SU-DHL-6 (cell line): ENCODE measurements around the gene LKAAEAR1.

Experiments used
- H2AFZ ChIP-seq: fragments of 200-600 bp; sonication (generic); 2 replicates; pipeline ENCODE4 v1.6.1; 2014; ENCODE audit warnings: low read depth, mild to moderate bottlenecking, moderate library complexity, mixed read lengths, antibody characterized with exemption, low read length; ENCODE audit not compliant: severe bottlenecking
- H3F3A ChIP-seq: fragments of 200-600 bp; shearing (Covaris generic); 2 replicates; pipeline ENCODE4 v1.6.0; 2016; ENCODE audit warnings: antibody characterized with exemption, mild to moderate bottlenecking; ENCODE audit not compliant: insufficient read depth
- H3K27ac ChIP-seq: fragments of 200-600 bp; sonication (generic); 2 replicates; pipeline ENCODE4 v1.5.1; 2016; ENCODE audit warnings: low read depth, mild to moderate bottlenecking, low read length, moderate library complexity, mixed read lengths
- H3K27me3 ChIP-seq: fragments of 200-600 bp; sonication (generic), shearing (Covaris generic); 2 replicates; pipeline ENCODE4 v1.6.0; 2014; ENCODE audit warnings: mild to moderate bottlenecking, low read length
- H3K36me3 ChIP-seq: fragments of 200-600 bp; sonication (generic); 2 replicates; pipeline ENCODE4 v1.6.1; 2014; ENCODE audit warnings: mild to moderate bottlenecking, low read length, mixed read lengths
- H3K4me2 ChIP-seq: fragments of 300-600, 200-600 bp; shearing (Covaris generic), sonication (generic); 2 replicates; pipeline ENCODE4 v1.6.0; 2014; ENCODE audit warnings: low read length, low read depth, mild to moderate bottlenecking; ENCODE audit not compliant: poor library complexity, severe bottlenecking
- H3K4me3 ChIP-seq: fragments of 200-600 bp; sonication (generic); 2 replicates; pipeline ENCODE4 v1.5.1; 2014; ENCODE audit warnings: antibody characterized with exemption, low read length, mild to moderate bottlenecking, mixed read lengths; ENCODE audit not compliant: insufficient read depth, poor library complexity, severe bottlenecking
- H3K79me2 ChIP-seq: fragments of 200-600 bp; sonication (generic); 2 replicates; pipeline ENCODE4 v1.6.1; 2014; ENCODE audit warnings: mild to moderate bottlenecking, low read length, moderate library complexity; ENCODE audit not compliant: insufficient read depth
- H3K9ac ChIP-seq: fragments of 200-600 bp; sonication (generic); 2 replicates; pipeline ENCODE4 v1.7.0; 2014; ENCODE audit warnings: mild to moderate bottlenecking, low read length
- H3K9me2 ChIP-seq: fragments of 200-600 bp; sonication (generic); replicated peaks from 2 replicates; pipeline ENCODE4 v1.6.1; 2014; ENCODE audit warnings: low read length; ENCODE audit not compliant: insufficient read depth
- H3K9me3 ChIP-seq: fragments of 200-600 bp; sonication (generic); 2 replicates; pipeline ENCODE4 v1.6.1; 2014; ENCODE audit warnings: low read length, mixed read lengths; ENCODE audit not compliant: insufficient read depth
- H4K20me1 ChIP-seq: fragments of 200-600 bp; sonication (generic); 2 replicates; pipeline ENCODE4 v1.6.1; 2014; ENCODE audit warnings: low read depth, mild to moderate bottlenecking, antibody characterized with exemption, low read length, moderate library complexity, mixed read lengths
- CTCF ChIP-seq: fragments of 200-600 bp; sonication (generic); IDR thresholded peaks from one replicate; pipeline ENCODE4 v1.5.1; 2017; ENCODE audit warnings: antibody characterized with exemption, mild to moderate bottlenecking, low read length, moderate library complexity; ENCODE audit not compliant: insufficient read depth, poor library complexity, severe bottlenecking
- EZH2phosphoT487 ChIP-seq: fragments of 200-600 bp; sonication (generic), shearing (Covaris generic); conservative IDR thresholded peaks from 2 replicates; pipeline ENCODE4 v1.6.1; 2018; ENCODE audit warnings: mild to moderate bottlenecking, antibody characterized with exemption, low read length, moderate library complexity, mixed read lengths

LKAAEAR1 gene

GRCh38 chr20:64055396-64055892 lies 28.8 kb downstream of the LKAAEAR1 start:
- Histone ChIP-seq H2AFZ (no peak overlapping the region), H4K20me1 (no peaks in the 10 kb centered on the region), H3K79me2 (no peaks in the 10 kb centered on the region), H3K9me2 (no peaks in the 10 kb centered on the region), H3K36me3 (no peaks in the 10 kb centered on the region), H3K9ac (no peak overlapping the region), H3K4me2 (no peak overlapping the region), H3K4me3 (no peak overlapping the region), H3K9me3 (no peaks in the 10 kb centered on the region), H3K27me3 (no peaks in the 10 kb centered on the region), H3F3A (no peaks in the 10 kb centered on the region), H3K27ac (no peak overlapping the region)
- no peak for TF ChIP-seq EZH2phosphoT487
- TF ChIP-seq CTCF = no peak

DNA sequence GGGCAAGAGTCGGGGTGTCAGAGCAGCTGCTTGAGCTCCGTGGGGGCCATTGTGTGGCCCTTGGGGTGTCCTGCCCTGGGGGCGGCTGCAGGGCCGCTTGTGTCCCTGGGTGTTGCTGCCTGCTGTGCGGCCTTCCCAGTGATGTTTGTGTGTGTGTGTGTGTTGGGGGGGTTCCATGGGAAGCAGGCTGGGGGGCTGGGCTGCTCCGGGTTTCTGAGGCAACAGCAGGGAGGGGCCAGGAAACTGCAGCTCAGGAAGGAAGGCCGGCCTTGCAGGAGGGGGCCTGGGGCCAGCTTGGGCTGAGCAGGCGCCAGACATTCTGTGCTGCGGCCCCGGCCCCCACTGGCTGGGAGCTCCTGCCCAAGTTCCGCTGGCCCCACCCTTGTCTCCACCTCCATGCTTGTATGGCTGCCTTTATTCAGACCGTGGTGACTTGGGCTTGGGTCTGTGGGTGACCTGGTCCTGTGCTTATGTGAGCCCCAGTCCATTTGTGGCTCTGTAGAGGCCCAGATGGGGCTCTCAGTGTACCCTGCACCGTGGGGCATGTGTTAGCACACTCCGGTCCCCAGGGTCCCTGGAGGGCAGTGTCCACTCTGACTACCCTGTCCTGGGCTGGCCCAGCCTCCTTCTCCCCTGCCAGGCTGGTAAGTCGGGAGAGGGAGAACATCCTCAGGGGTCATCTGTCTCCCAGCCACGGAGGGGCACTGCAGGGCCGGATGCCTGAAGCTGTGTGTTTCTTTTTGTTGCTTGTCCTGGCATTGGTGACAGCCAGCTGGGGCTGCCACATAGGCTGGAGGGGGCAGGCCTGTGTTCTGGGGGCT lies 30.1 kb downstream of the LKAAEAR1 start:
- Histone ChIP-seq H3K9ac (no peak overlapping the region), H3K4me2 (no peak overlapping the region)

DNA sequence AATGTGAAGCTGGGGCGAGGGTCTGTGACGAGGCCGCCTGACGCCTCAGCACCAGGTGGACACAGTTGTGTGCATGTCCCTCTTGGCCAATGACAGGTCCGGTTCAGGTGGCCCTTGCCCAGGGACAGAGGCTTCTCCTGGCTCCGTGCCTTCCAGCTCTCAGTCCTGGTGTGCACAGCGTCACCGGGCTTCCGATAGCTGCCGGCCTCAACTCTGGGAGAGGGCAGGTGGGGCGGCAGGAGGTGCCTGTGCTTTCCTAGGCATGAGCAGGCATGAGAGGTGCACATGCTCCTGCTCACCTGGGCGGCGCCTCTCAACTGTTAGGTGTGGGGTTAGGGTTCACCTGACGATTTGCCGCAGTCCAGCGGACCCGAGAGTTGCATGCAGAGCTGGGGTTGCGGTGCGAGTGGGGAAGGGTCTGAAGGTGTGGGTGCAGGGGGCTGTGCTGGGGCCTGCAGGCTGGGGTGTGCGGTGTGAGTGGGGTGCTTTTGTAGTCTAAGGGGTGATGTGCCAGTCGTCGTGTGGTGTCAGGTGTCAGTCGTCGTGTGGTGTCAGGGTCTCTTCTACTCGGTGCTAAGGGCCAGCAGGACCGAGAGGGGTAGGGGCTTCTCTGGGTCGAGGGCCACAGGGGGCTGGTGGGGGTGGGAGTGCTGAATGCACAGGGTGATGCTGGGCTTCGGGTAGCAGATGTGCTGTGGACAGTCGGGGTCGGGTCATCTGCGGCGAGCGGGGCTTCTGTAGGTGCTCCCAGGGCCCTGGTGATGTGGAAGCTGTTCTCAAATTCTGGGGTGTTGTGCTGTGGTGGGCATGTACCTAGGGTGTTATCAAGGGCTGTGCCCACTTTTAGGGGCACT lies 31.0 kb downstream of the LKAAEAR1 start:
- TF ChIP-seq CTCF (no peak), EZH2phosphoT487 (no peak)
- H3K27ac ChIP-seq = no peak overlapping the region
- no peaks in the 10 kb centered on the region for H3K36me3 ChIP-seq
- H3K4me3 ChIP-seq = no peak overlapping the region
- H2AFZ ChIP-seq = no peak overlapping the region
- no peak overlapping the region for H3K4me2 ChIP-seq
- H3K9ac ChIP-seq = no peak overlapping the region
- H3K27me3 ChIP-seq = no peaks in the 10 kb centered on the region
- no peaks in the 10 kb centered on the region for H4K20me1 ChIP-seq
- no peaks in the 10 kb centered on the region for H3K9me3 ChIP-seq
- H3K79me2 ChIP-seq = no peaks in the 10 kb centered on the region
- no peaks in the 10 kb centered on the region for H3F3A ChIP-seq
- H3K9me2 ChIP-seq = no peaks in the 10 kb centered on the region

More for the DNA sequence above, 30.1 kb downstream of the LKAAEAR1 start:
- Histone ChIP-seq H3K79me2 (no peaks in the 10 kb centered on the region), H2AFZ (no peak overlapping the region), H3K27me3 (no peaks in the 10 kb centered on the region), H3K9me3 (no peaks in the 10 kb centered on the region), H4K20me1 (no peaks in the 10 kb centered on the region), H3K36me3 (no peaks in the 10 kb centered on the region), H3K4me3 (no peak overlapping the region), H3K9me2 (no peaks in the 10 kb centered on the region), H3F3A (no peaks in the 10 kb centered on the region), H3K27ac (no peak overlapping the region)
- TF ChIP-seq CTCF (peak; percentile 12), EZH2phosphoT487 (no peak)
